GM23338 (cell line): Measurements from ENCODE around the gene ASAP2. TPM values are rescaled to one million over a fixed set of nuclear protein-coding genes. Genes with fewer than 3 reads are reported as not detected.

Experiments
- ATAC-seq: fragments of 200-7000 bp; cut with Tn5 transposase; 3 replicates; pipeline ENCODE4 v1.9.1; 2020
- DNase-seq: peaks from one replicate; pipeline ENCODE4 v3.0.0-alpha.2; 2015; ENCODE audit warnings: low spot score
- H2AFZ ChIP-seq: fragments of 200-600 bp; sonication (generic); 2 replicates; pipeline ENCODE4 v1.8.0; 2016; ENCODE audit warnings: antibody characterized with exemption, mild to moderate bottlenecking, moderate library complexity
- H3F3A ChIP-seq: fragments of 200-600 bp; sonication (generic); replicated peaks from 2 replicates; pipeline ENCODE4 v1.8.0; 2017; ENCODE audit warnings: antibody characterized with exemption, mixed run types, low read depth
- H3K27ac ChIP-seq: fragments of 200-600 bp; sonication (generic); 2 replicates; pipeline ENCODE4 v1.6.1; 2016; ENCODE audit warnings: low read depth
- H3K27me3 ChIP-seq: fragments of 200-600 bp; sonication (generic); 2 replicates; pipeline ENCODE4 v1.8.0; 2016; ENCODE audit warnings: mild to moderate bottlenecking, mixed run types, moderate library complexity; ENCODE audit not compliant: insufficient read depth
- H3K36me3 ChIP-seq: fragments of 200-600 bp; sonication (generic); 2 replicates; pipeline ENCODE4 v1.8.0; 2016; ENCODE audit warnings: mild to moderate bottlenecking; ENCODE audit not compliant: insufficient read depth
- H3K4me1 ChIP-seq: fragments of 200-600 bp; sonication (generic); 2 replicates; pipeline ENCODE4 v1.8.0; 2016; ENCODE audit warnings: mild to moderate bottlenecking, moderate library complexity; ENCODE audit not compliant: insufficient read depth
- H3K4me2 ChIP-seq: fragments of 200-600 bp; sonication (generic); 2 replicates; pipeline ENCODE4 v1.7.1; 2017; ENCODE audit warnings: mixed run types
- H3K4me3 ChIP-seq: fragments of 200-600 bp; sonication (generic); 2 replicates; pipeline ENCODE4 v1.6.1; 2016; ENCODE audit warnings: mixed run types
- H3K79me2 ChIP-seq: fragments of 200-600 bp; sonication (generic); replicated peaks from 2 replicates; pipeline ENCODE4 v1.8.0; 2017; ENCODE audit warnings: mild to moderate bottlenecking; ENCODE audit not compliant: insufficient read depth
- H3K9me2 ChIP-seq: fragments of 200-600 bp; sonication (generic); 2 replicates; pipeline ENCODE4 v1.8.0; 2017; ENCODE audit not compliant: insufficient read depth
- H4K20me1 ChIP-seq: fragments of 200-600 bp; sonication (generic); replicated peaks from 2 replicates; pipeline ENCODE4 v1.8.0; 2017; ENCODE audit warnings: mild to moderate bottlenecking; ENCODE audit not compliant: insufficient read depth
- H3K27ac Mint-ChIP-seq: 2 replicates; pipeline ENCODE4 v1.8.0; 2020; ENCODE audit warnings: inconsistent platforms, mild to moderate bottlenecking, moderate library complexity, mixed read lengths
- H3K27me3 Mint-ChIP-seq: 3 replicates; pipeline ENCODE4 v1.8.0; 2022; ENCODE audit warnings: low read depth, mild to moderate bottlenecking, moderate library complexity, mixed read lengths, inconsistent platforms; ENCODE audit not compliant: insufficient read depth, poor library complexity
- H3K36me3 Mint-ChIP-seq: 3 replicates; pipeline ENCODE4 v1.8.0; 2021; ENCODE audit warnings: low read depth, mild to moderate bottlenecking, inconsistent platforms, moderate library complexity, mixed read lengths
- H3K4me1 Mint-ChIP-seq: 3 replicates; pipeline ENCODE4 v1.8.0; 2020; ENCODE audit warnings: mild to moderate bottlenecking, inconsistent platforms, mixed read lengths
- H3K4me3 Mint-ChIP-seq: 3 replicates; pipeline ENCODE4 v1.8.0; 2021; ENCODE audit warnings: moderate library complexity, mild to moderate bottlenecking, inconsistent platforms, mixed read lengths
- H3K9me3 Mint-ChIP-seq: 3 replicates; pipeline ENCODE4 v1.8.0; 2020; ENCODE audit warnings: moderate library complexity, mild to moderate bottlenecking, inconsistent platforms, mixed read lengths
- CREB1 ChIP-seq: fragments of 250-450 bp; sonication (Bioruptor Pico); IDR thresholded peaks from 2 replicates; pipeline ENCODE4 v1.5.0; 2020; ENCODE audit warnings: low read depth, mild to moderate bottlenecking, moderate library complexity
- CTCF ChIP-seq, 2 experiments: fragments of 200-600 bp in 1 of 2; sonication (generic) in 1 of 2; conservative IDR thresholded peaks; 2 replicates each; pipeline versions ENCODE4 v1.5.1 to v1.6.1; 2016 to 2017; ENCODE audit warnings: antibody characterized with exemption in 2 of 2, low read depth in 2 of 2, mild to moderate bottlenecking in 2 of 2, moderate library complexity in 1 of 2
- ETS1 ChIP-seq: IDR thresholded peaks from 2 replicates; pipeline ENCODE4 v1.6.1; 2016; ENCODE audit warnings: antibody characterized with exemption
- EZH2 ChIP-seq: fragments of 200-600 bp; sonication (generic); IDR thresholded peaks from one replicate; pipeline ENCODE4 v1.8.0; 2017; ENCODE audit warnings: antibody characterized with exemption, mild to moderate bottlenecking, low read depth; ENCODE audit not compliant: unreplicated experiment
- EZH2phosphoT487 ChIP-seq: fragments of 200-600 bp; sonication (generic); IDR thresholded peaks from one replicate; pipeline ENCODE4 v1.8.1; 2018; ENCODE audit warnings: antibody characterized with exemption; ENCODE audit not compliant: unreplicated experiment
- JUNB ChIP-seq: IDR thresholded peaks from one replicate; pipeline ENCODE4 v1.6.1; 2016; ENCODE audit warnings: antibody characterized with exemption; ENCODE audit not compliant: unreplicated experiment
- NANOG ChIP-seq: IDR thresholded peaks from 2 replicates; pipeline ENCODE4 v1.6.1; 2016; ENCODE audit warnings: antibody characterized with exemption, borderline replicate concordance
- POLR2AphosphoS5 ChIP-seq: IDR thresholded peaks from 2 replicates; pipeline ENCODE4 v1.6.1; 2016; ENCODE audit warnings: antibody characterized with exemption, low read depth
- REST ChIP-seq: IDR thresholded peaks from one replicate; pipeline ENCODE4 v1.6.1; 2018; ENCODE audit warnings: antibody characterized with exemption; ENCODE audit not compliant: unreplicated experiment
- STAT1 ChIP-seq: IDR thresholded peaks from one replicate; pipeline ENCODE4 v1.6.1; 2016; ENCODE audit warnings: antibody characterized with exemption; ENCODE audit not compliant: unreplicated experiment
- ZNF114 ChIP-seq: fragments of 250-450 bp; sonication (Bioruptor Pico); IDR thresholded peaks from 2 replicates; pipeline ENCODE4 v1.5.0; 2020; ENCODE audit warnings: mild to moderate bottlenecking, moderate library complexity
- ZNF331 ChIP-seq: fragments of 250-450 bp; sonication (Bioruptor Pico); IDR thresholded peaks from 2 replicates; pipeline ENCODE4 v1.5.0; 2020; ENCODE audit warnings: low read depth, mild to moderate bottlenecking, moderate library complexity
- ZNF462 ChIP-seq: fragments of 250-450 bp; sonication (Bioruptor Pico); IDR thresholded peaks from 2 replicates; pipeline ENCODE4 v1.5.0; 2020; ENCODE audit warnings: mild to moderate bottlenecking, moderate library complexity
- polyA plus RNA-seq: library from polyadenylated mRNA; unstranded; fragments of >200 nt; fragmentation: Nextera tagmentation; extraction: Ambion mirVana; gene quantifications from 2 replicates; pipeline ENCODE4 v1.2.1, GENCODE V29; 2016
- total RNA-seq: library from RNA; depleted of rRNA; stranded (reverse); fragments of >200 nt; shearing (Covaris generic); gene quantifications from 2 replicates; pipeline ENCODE4 v1.2.3, GENCODE V29; 2014

ASAP2 gene
- total and polyA plus RNA-seq, 2 experiments from 2014 or later, result 2.6 to 15.6 TPM

GRCh38 chr2:9266711-9267110 is 60.1 kb downstream of the ASAP2 start:
- Mint-ChIP-seq H3K27ac (no peak overlapping the region), H3K36me3 (peaks cover 3% of the 10 kb centered on the region; the same call in 1 of the 3 replicates), H3K9me3 (no peaks in the 10 kb centered on the region), H3K4me1 (peaks cover 40% of the 10 kb centered on the region), H3K4me3 (no peak overlapping the region), H3K27me3 (peaks cover 7% of the 10 kb centered on the region)
- H3K79me2 ChIP-seq, result peaks cover 60% of the 10 kb centered on the region
- no peaks in the 10 kb centered on the region for H3F3A ChIP-seq
- no peaks in the 10 kb centered on the region for H3K9me2 ChIP-seq
- DNase-seq (no peak), ATAC-seq (no peak)
- no peak overlapping the region for H3K27ac ChIP-seq
- no peak overlapping the region for H3K4me2 ChIP-seq
- no peak overlapping the region for H3K4me3 ChIP-seq
- H4K20me1 ChIP-seq, result peaks cover 6% of the 10 kb centered on the region
- TF ChIP-seq CTCF (conservative IDR thresholded peaks at IDR 0.05; ENCODE audit: low read depth in 2 of 2), result no peak
- no peak for TF ChIP-seq JUNB
- TF ChIP-seq NANOG, result no peak
- TF ChIP-seq ZNF114 (CRISPR knock-in tag), result no peak
- no peak for TF ChIP-seq REST
- no peak for TF ChIP-seq STAT1
- TF ChIP-seq ETS1, result no peak
- no peak for TF ChIP-seq EZH2
- TF ChIP-seq CREB1 (CRISPR knock-in tag), result no peak
- TF ChIP-seq ZNF462 (CRISPR knock-in tag), result no peak
- no peak for TF ChIP-seq ZNF331 (CRISPR knock-in tag)
- no peak for TF ChIP-seq EZH2phosphoT487
- TF ChIP-seq POLR2AphosphoS5, result no peak
- H3K36me3 ChIP-seq, result no peaks in the 10 kb centered on the region
- no peak overlapping the region for H2AFZ ChIP-seq
- no peaks in the 10 kb centered on the region for H3K4me1 ChIP-seq
- no peaks in the 10 kb centered on the region for H3K27me3 ChIP-seq
